Measurements from ENCODE around the gene R3HDML. TPM values are rescaled to one million over a fixed set of nuclear protein-coding genes. Genes with fewer than 3 reads are reported as not detected.

The R3HDML gene
- total and polyA plus RNA-seq, 2 of the 13 experiments (the other 11 are each of a cell fraction or from before 2014, with no cell fraction given): not detected

- TF ChIP-seq ZNF737 (CRISPR knock-in tag; IDR thresholded peaks at IDR 0.05; ENCODE audit: borderline replicate concordance) (0 out of 2 replicates have a peak, but pooled peaks have one; percentile 43), ZFP62 (CRISPR knock-in tag; IDR thresholded peaks at IDR 0.05) (no peak), ZBTB2 (CRISPR knock-in tag; IDR thresholded peaks at IDR 0.05; ENCODE audit: low read depth) (no peak; the same call in 1 of the 2 replicates), ATF6 (CRISPR knock-in tag; conservative IDR thresholded peaks at IDR 0.05) (peak; percentile 96; the same call in 1 of the 2 replicates), USF2 (IDR thresholded peaks at IDR 0.05; ENCODE audit: low read depth, low read length) (no peak), USF2 (CRISPR knock-in tag; IDR thresholded peaks at IDR 0.05; ENCODE audit: borderline replicate concordance) (peak; percentile 77; the same call in 1 of the 2 replicates), NR1H2 (CRISPR knock-in tag; IDR thresholded peaks at IDR 0.05; ENCODE audit: borderline replicate concordance, low read depth) (peak; percentile 86; the same call in 1 of the 2 replicates), SIX4 (CRISPR knock-in tag; IDR thresholded peaks at IDR 0.05) (no peak; the same call in none of the 2 replicates), FOXP4 (CRISPR knock-in tag; IDR thresholded peaks at IDR 0.05) (no peak), FOXJ3 (CRISPR knock-in tag; IDR thresholded peaks at IDR 0.05; ENCODE audit: borderline replicate concordance) (peak; percentile 100), NFATC3 (CRISPR knock-in tag; IDR thresholded peaks at IDR 0.05) (no peak), ZBTB49 (CRISPR knock-in tag; IDR thresholded peaks at IDR 0.05; ENCODE audit: borderline replicate concordance) (0 out of 2 replicates have a peak, but pooled peaks have one; percentile 64), ZNF704 (CRISPR knock-in tag; IDR thresholded peaks at IDR 0.05; ENCODE audit: borderline replicate concordance) (0 out of 2 replicates have a peak, but pooled peaks have one; percentile 3), SMARCC2 (IDR thresholded peaks at IDR 0.05) (no peak), ZIK1 (CRISPR knock-in tag; IDR thresholded peaks at IDR 0.05; ENCODE audit: borderline replicate concordance, low read depth) (no peak), KLF16 (CRISPR knock-in tag; IDR thresholded peaks at IDR 0.05) (no peak), MBD4 (IDR thresholded peaks at IDR 0.05; ENCODE audit: borderline replicate concordance, low read length) (peak; percentile 98; the same call in 1 of the 2 replicates), ZNF557 (CRISPR knock-in tag; IDR thresholded peaks at IDR 0.05) (0 out of 2 replicates have a peak, but pooled peaks have one; percentile 78), CC2D1A (CRISPR knock-in tag; IDR thresholded peaks at IDR 0.05) (no peak)
Measured at GRCh38 chr20:44394452-44394701, 57.5 kb downstream of the R3HDML start (continued).

Data from HepG2 (cell line).